T-helper 17 cell (primary cell): ENCODE results near the gene HOATZ. TPM values are rescaled to one million over a fixed set of nuclear protein-coding genes. Genes with fewer than 3 reads are reported as not detected.

Source experiments
- ATAC-seq: fragments of 150-1000 bp; cut with Tn5 transposase; 2 replicates; pipeline ENCODE4 v1.10.0; 2021; ENCODE audit warnings: mild to moderate bottlenecking, moderate library complexity
- DNase-seq, 3 donors: peaks; one replicate each; pipeline versions ENCODE4 v3.0.0 to v3.0.0-alpha.2; 2020 to 2021
- H3K9me3 ChIP-seq: one replicate; pipeline ENCODE4 v1.7.0; 2013; ENCODE audit warnings: low read length, mild to moderate bottlenecking; ENCODE audit not compliant: control insufficient read depth, poor library complexity, severe bottlenecking
- H3K27ac Mint-ChIP-seq: one replicate; pipeline ENCODE4 v1.8.0; 2022; ENCODE audit warnings: mild to moderate bottlenecking, moderate library complexity, mixed read lengths
- H3K27me3 Mint-ChIP-seq: one replicate; pipeline ENCODE4 v1.8.0; 2022; ENCODE audit warnings: mixed read lengths
- H3K36me3 Mint-ChIP-seq: one replicate; pipeline ENCODE4 v1.8.0; 2022; ENCODE audit warnings: low read depth, mixed read lengths
- H3K4me1 Mint-ChIP-seq: one replicate; pipeline ENCODE4 v1.8.0; 2022; ENCODE audit warnings: mild to moderate bottlenecking, mixed read lengths
- H3K4me3 Mint-ChIP-seq: one replicate; pipeline ENCODE4 v1.8.0; 2022; ENCODE audit warnings: mild to moderate bottlenecking, moderate library complexity, mixed read lengths
- total RNA-seq, 4 donors: library from RNA in 2 of 4; stranded (reverse) in 2 of 4; gene quantifications; one replicate each; pipeline ENCODE4 v1.2.3 and lab custom pipeline; 2022 to 2026

Gene HOATZ
- total RNA-seq (not detected), total RNA-seq (lab: John Stamatoyannopoulos, UW) (0 reads per million in 2 donors)

DNA sequence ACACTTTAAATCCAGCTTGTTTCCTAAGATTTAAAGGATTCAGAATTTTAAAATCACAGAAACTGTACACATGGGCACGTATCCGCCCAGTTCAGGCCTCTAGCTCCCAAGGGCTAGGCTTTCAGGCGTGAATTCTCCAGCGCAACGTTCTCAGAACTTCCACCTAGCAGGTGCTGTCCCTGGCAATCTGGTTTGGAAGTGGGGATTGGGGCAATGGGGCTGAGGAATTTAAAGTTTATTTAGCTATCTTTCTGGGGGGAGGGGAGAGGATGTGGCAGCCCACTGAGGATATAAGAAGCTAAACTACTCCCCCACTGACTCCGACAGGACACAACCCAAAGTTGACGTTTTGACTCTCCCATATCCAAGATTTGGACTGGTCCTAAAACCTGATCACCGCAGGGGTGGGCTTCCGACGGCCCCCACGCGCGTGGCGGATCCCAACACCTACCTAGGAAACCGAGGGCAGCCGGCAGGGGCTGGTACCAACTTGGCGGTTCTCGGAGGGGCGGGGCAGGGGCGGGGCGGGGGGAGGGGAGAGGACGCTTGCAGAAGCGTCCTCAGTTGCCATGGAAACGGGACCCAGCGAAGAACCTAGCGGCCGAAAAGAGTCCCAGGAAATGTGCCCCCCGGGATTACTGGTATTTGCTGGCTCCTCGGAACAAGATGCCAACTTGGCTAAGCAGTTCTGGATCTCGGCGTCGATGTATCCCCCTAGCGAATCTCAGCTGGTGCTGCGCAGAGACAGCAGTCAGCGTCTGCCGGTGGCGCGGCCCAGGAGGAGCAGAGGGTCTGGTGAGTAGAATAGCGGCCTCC lies at the start of gene HOATZ:
Gene HOATZ, plus strand, starts transcription at position 563 of the 816 bp plus-strand sequence. Its CDS starts 7 bp downstream, at position 570.
- Mint-ChIP-seq H3K4me3 (peak within 1 kb of the TSS; percentile 43), H3K4me1 (peaks cover 2% of the 10 kb centered on the region), H3K27me3 (peaks cover 27% of the 10 kb centered on the region), H3K36me3 (no peaks in the 10 kb centered on the region), H3K27ac (no peak within 1 kb of the TSS)
- ATAC-seq (no peak), DNase-seq (no peak)
- no peaks in the 10 kb centered on the region for H3K9me3 ChIP-seq

GRCh38 chr11:111465400-111465799 lies 49.2 kb upstream of the HOATZ start:
- H3K27me3 Mint-ChIP-seq = peaks cover 54% of the 10 kb centered on the region
- H3K4me1 Mint-ChIP-seq = no peaks in the 10 kb centered on the region
- H3K4me3 Mint-ChIP-seq = no peak overlapping the region
- H3K36me3 Mint-ChIP-seq = no peaks in the 10 kb centered on the region
- ATAC-seq (no peak), DNase-seq (no peak)
- no peak overlapping the region for H3K27ac Mint-ChIP-seq
- H3K9me3 ChIP-seq = no peaks in the 10 kb centered on the region

DNA sequence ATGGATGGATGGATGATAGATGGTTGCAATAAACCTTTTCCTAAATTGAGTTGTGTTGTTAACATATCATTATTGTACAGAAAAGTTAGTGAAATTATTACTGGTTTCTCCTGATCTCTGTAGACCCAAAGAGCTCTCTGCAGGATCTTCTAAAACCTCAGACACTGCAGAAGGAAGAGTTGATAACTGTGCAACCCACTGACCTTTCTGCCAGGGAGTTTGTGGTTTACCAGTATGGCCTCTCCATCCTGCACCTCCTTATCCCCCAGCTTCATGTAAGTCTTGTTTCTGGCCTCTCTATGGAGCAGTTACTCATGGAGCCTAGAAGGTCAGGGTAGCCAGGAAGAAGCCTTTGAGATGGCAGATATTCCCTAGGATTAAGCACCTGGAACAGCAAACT lies 48.0 kb upstream of the HOATZ start:
- H3K4me1 Mint-ChIP-seq = no peaks in the 10 kb centered on the region
- no peak for ATAC-seq
- H3K9me3 ChIP-seq = no peaks in the 10 kb centered on the region
- H3K36me3 Mint-ChIP-seq = no peaks in the 10 kb centered on the region
- H3K4me3 Mint-ChIP-seq = no peak overlapping the region
- H3K27ac Mint-ChIP-seq = no peak overlapping the region
- DNase-seq = no peak
- H3K27me3 Mint-ChIP-seq = peaks cover 44% of the 10 kb centered on the region

GRCh38 chr11:111469200-111469599 lies 45.4 kb upstream of the HOATZ start:
- H3K4me1 Mint-ChIP-seq = no peaks in the 10 kb centered on the region
- no peak for DNase-seq
- H3K27ac Mint-ChIP-seq = no peak overlapping the region
- H3K27me3 Mint-ChIP-seq = peaks cover 32% of the 10 kb centered on the region
- no peak for ATAC-seq
- H3K4me3 Mint-ChIP-seq = no peak overlapping the region
- no peaks in the 10 kb centered on the region for H3K36me3 Mint-ChIP-seq
- peaks cover 2% of the 10 kb centered on the region for H3K9me3 ChIP-seq

- DNase-seq = no peak
- Mint-ChIP-seq H3K4me1 (no peaks in the 10 kb centered on the region), H3K27ac (no peak overlapping the region), H3K27me3 (peaks cover 27% of the 10 kb centered on the region), H3K4me3 (no peak overlapping the region), H3K36me3 (no peaks in the 10 kb centered on the region)
- H3K9me3 ChIP-seq = peaks cover 5% of the 10 kb centered on the region
- no peak for ATAC-seq
Observed at GRCh38 chr11:111472228-111472627, 42.4 kb upstream of the HOATZ start.

- no peak overlapping the region for H3K4me3 Mint-ChIP-seq
Observed at GRCh38 chr11:111474432-111474831, 40.1 kb upstream of the HOATZ start.

GRCh38 chr11:111476366-111476765 lies 38.2 kb upstream of the HOATZ start:
- no peak for DNase-seq
- Mint-ChIP-seq H3K36me3 (no peaks in the 10 kb centered on the region), H3K4me3 (no peak overlapping the region), H3K27me3 (peaks cover 22% of the 10 kb centered on the region), H3K27ac (no peak overlapping the region), H3K4me1 (no peaks in the 10 kb centered on the region)
- H3K9me3 ChIP-seq = peaks cover 5% of the 10 kb centered on the region
- ATAC-seq = no peak

More at GRCh38 chr11:111474432-111474831, 40.1 kb upstream of the HOATZ start:
- H3K9me3 ChIP-seq = peaks cover 5% of the 10 kb centered on the region
- Mint-ChIP-seq H3K4me1 (no peaks in the 10 kb centered on the region), H3K27ac (no peak overlapping the region), H3K36me3 (no peaks in the 10 kb centered on the region), H3K27me3 (peaks cover 29% of the 10 kb centered on the region)
- no peak for ATAC-seq
- no peak for DNase-seq

DNA sequence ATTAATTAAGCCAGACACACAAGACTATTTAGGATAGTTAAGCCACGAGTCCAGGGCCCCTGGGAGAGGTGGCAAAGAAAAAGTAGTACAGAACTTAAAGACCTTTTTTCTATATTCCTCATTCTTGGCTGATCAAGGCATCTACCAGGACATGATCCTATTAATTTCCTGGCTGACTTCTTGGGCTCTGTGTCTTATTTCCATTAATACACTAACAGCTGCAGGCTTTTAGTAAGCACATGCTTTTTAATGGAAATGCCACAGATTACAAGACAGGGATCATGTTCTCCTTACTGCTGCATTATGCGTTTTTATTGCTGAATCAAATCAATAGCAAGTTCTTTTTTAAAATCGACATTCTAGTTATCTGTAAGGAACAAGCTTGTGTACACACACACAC lies 37.6 kb upstream of the HOATZ start:
- Mint-ChIP-seq H3K36me3 (no peaks in the 10 kb centered on the region), H3K4me3 (no peak overlapping the region), H3K4me1 (no peaks in the 10 kb centered on the region), H3K27me3 (peaks cover 22% of the 10 kb centered on the region), H3K27ac (no peak overlapping the region)
- DNase-seq (no peak), ATAC-seq (no peak)
- peaks cover 5% of the 10 kb centered on the region for H3K9me3 ChIP-seq

DNA sequence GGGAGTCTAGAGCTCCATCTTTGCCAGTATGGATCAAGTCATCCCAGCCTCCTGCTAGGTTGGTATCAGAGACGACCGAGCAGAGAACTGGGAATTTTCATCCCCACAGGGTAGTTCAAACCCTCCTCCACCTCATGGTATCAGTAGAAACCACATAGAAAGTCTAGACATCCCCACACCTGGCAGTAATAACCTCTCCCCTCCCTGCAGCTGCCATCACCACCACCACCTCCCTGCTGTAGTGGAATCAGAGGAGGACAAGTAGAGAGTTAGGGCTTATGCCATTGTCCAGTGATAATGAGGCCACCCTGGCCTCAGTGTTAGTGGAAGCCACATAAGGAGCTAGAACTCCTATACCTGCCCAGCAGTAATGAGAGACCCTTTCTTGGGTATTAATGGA lies 36.7 kb upstream of the HOATZ start:
- Mint-ChIP-seq H3K27me3 (peaks cover 22% of the 10 kb centered on the region), H3K36me3 (no peaks in the 10 kb centered on the region), H3K4me1 (no peaks in the 10 kb centered on the region), H3K4me3 (no peak overlapping the region), H3K27ac (no peak overlapping the region)
- no peak for DNase-seq
- peaks cover 6% of the 10 kb centered on the region for H3K9me3 ChIP-seq
- ATAC-seq = no peak

DNA sequence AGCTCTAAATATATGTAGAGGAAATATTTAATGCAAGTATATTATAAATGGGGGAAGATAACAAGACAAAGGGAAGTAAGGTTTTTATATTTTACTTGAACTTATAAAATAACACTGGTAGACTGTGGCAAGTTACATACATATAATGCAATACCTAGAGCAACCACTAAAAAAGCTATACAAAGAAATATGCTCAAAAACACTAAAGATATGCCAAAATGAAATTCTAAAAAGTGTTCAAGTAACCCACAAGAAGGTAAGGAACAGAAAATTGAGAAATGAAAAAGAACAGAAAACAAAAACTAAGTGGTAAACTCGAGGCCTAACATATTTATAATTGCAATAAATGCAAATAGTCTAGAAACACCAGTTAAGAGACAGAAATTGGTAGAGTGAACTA lies 34.9 kb upstream of the HOATZ start:
- DNase-seq (no peak), ATAC-seq (no peak)
- Mint-ChIP-seq H3K4me1 (no peaks in the 10 kb centered on the region), H3K27me3 (peaks cover 22% of the 10 kb centered on the region), H3K4me3 (no peak overlapping the region), H3K36me3 (no peaks in the 10 kb centered on the region), H3K27ac (no peak overlapping the region)
- H3K9me3 ChIP-seq = peaks cover 3% of the 10 kb centered on the region

- peaks cover 5% of the 10 kb centered on the region for H3K27me3 Mint-ChIP-seq
- H3K9me3 ChIP-seq = peaks cover 3% of the 10 kb centered on the region
- no peak overlapping the region for H3K27ac Mint-ChIP-seq
- peaks cover 3% of the 10 kb centered on the region for H3K36me3 Mint-ChIP-seq
- no peaks in the 10 kb centered on the region for H3K4me1 Mint-ChIP-seq
- H3K4me3 Mint-ChIP-seq = no peak overlapping the region
- no peak for DNase-seq
- ATAC-seq = no peak
Observed at GRCh38 chr11:111483431-111483830, 31.1 kb upstream of the HOATZ start.

DNA sequence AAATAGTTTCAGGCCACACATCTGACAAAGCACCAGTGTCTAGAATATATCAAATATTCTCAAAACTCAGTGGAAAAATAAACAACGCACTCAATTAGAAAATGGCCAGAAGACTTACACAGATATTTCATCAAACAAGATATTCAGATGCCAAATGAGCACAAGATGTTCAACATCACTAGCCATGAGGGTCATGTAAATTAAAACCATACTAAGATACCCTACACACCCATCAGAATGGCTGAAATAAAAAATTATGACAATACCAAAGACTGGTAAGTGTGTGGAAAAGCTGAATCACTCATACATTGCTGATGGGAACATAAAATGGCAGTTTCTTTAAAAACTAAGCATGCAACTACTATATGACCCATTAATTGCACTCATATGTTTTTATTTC lies 24.1 kb upstream of the HOATZ start:
- ATAC-seq (no peak), DNase-seq (no peak)
- no peaks in the 10 kb centered on the region for H3K9me3 ChIP-seq
- no peaks in the 10 kb centered on the region for H3K4me1 Mint-ChIP-seq
- no peak overlapping the region for H3K4me3 Mint-ChIP-seq
- H3K27ac Mint-ChIP-seq = no peak overlapping the region
- peaks cover 4% of the 10 kb centered on the region for H3K36me3 Mint-ChIP-seq
- H3K27me3 Mint-ChIP-seq = peaks cover 31% of the 10 kb centered on the region

DNA sequence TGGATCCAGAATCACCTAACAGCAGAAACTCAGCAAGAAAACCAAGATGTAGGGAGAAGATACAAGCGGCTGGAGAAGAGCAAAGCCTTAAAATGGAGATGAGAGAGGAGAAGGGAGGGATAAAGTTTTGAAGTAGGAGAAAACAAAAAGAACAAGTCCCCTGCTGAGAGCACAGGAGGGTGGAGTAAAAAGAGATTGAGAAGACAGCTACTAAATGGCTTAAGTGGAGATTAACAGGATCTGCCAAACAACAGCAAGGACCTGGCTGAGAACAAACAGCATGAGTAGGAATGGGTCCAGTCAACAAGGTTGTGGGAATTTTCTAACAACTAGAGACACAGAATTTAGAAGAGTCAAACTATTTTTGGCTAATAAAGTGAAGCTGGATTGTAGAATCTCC lies 20.5 kb upstream of the HOATZ start:
- H3K9me3 ChIP-seq = no peaks in the 10 kb centered on the region
- peaks cover 52% of the 10 kb centered on the region for H3K27me3 Mint-ChIP-seq
- no peak overlapping the region for H3K4me3 Mint-ChIP-seq
- no peak overlapping the region for H3K27ac Mint-ChIP-seq
- peaks cover 3% of the 10 kb centered on the region for H3K4me1 Mint-ChIP-seq
- peaks cover 2% of the 10 kb centered on the region for H3K36me3 Mint-ChIP-seq
- no peak for DNase-seq
- no peak for ATAC-seq

DNA sequence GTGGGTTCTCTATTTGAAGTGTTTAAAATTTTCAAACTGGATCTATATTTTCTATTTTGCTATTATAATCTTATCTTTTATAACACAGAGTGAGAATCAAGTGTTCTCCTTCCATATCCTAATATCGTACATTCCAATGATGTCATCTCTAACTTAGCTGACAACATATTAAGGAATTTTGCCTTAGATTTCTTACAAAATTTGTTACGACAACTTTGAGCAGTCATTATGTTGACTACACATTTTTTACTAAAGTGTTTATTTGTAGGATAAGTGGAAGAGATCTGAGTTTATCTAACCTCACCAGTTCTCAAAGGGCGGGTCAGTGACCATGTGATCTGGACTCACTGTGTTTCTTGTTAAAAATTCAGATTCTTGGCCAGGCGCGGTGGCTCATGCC lies 15.1 kb upstream of the HOATZ start:
- Mint-ChIP-seq H3K27ac (no peak overlapping the region), H3K4me3 (no peak overlapping the region), H3K36me3 (no peaks in the 10 kb centered on the region), H3K27me3 (peaks cover 49% of the 10 kb centered on the region), H3K4me1 (peaks cover 3% of the 10 kb centered on the region)
- no peaks in the 10 kb centered on the region for H3K9me3 ChIP-seq
- DNase-seq (no peak), ATAC-seq (no peak)
